Smooth muscle cell (in vitro differentiated cells): ENCODE data around the gene BMPER. TPM values are rescaled to one million over a fixed set of nuclear protein-coding genes. Genes with fewer than 3 reads are reported as not detected.

ENCODE experiments used
- DNase-seq: peaks from one replicate; lab custom pipeline; 2025; ENCODE audit not compliant: unreplicated experiment; lab: John Stamatoyannopoulos, UW
- H2AFZ ChIP-seq: fragments of 200-600 bp; sonication (generic); 2 replicates; pipeline ENCODE4 v1.6.0; 2016; ENCODE audit warnings: antibody characterized with exemption, low read depth, mild to moderate bottlenecking
- H3F3A ChIP-seq: fragments of 200-600 bp; sonication (generic); 2 replicates; pipeline ENCODE4 v1.6.0; 2017; ENCODE audit warnings: antibody characterized with exemption, low read depth
- H3K27ac ChIP-seq: fragments of 200-600 bp; sonication (generic); 2 replicates; pipeline ENCODE4 v1.5.1; 2016; ENCODE audit warnings: low read depth, mild to moderate bottlenecking
- H3K27me3 ChIP-seq: fragments of 200-600 bp; sonication (generic); 2 replicates; pipeline ENCODE4 v1.6.1; 2016; ENCODE audit warnings: low read depth, mild to moderate bottlenecking
- H3K36me3 ChIP-seq: fragments of 200-600 bp; sonication (generic); 2 replicates; pipeline ENCODE4 v1.5.1; 2016; ENCODE audit warnings: low read depth
- H3K4me1 ChIP-seq: fragments of 200-600 bp; sonication (generic); 2 replicates; pipeline ENCODE4 v1.5.1; 2016; ENCODE audit warnings: low read depth
- H3K4me2 ChIP-seq: fragments of 200-600 bp; sonication (generic); 2 replicates; pipeline ENCODE4 v1.6.0; 2016; ENCODE audit warnings: mild to moderate bottlenecking
- H3K4me3 ChIP-seq: fragments of 200-600 bp; sonication (generic); 2 replicates; pipeline ENCODE4 v1.5.1; 2016; ENCODE audit warnings: mild to moderate bottlenecking
- H3K79me2 ChIP-seq: fragments of 200-600 bp; sonication (generic); 2 replicates; pipeline ENCODE4 v1.6.0; 2016; ENCODE audit warnings: low read depth, mild to moderate bottlenecking
- H3K9ac ChIP-seq: fragments of 200-600 bp; sonication (generic); 2 replicates; pipeline ENCODE4 v1.6.0; 2016; ENCODE audit warnings: low read depth
- H3K9me3 ChIP-seq: fragments of 200-600 bp; sonication (generic); replicated peaks from 2 replicates; pipeline ENCODE4 v1.5.1; 2016; ENCODE audit warnings: low read depth
- H4K20me1 ChIP-seq: fragments of 200-600 bp; sonication (generic); 2 replicates; pipeline ENCODE4 v1.6.0; 2016; ENCODE audit warnings: low read depth
- WGBS: methylation state at CpG from one replicate; pipeline ENCODE4 v1.1.7; 2016; ENCODE audit warnings: low lambda C conversion rate; 5-methylcytosine and 5-hydroxymethylcytosine counted together
- polyA plus RNA-seq: library from polyadenylated mRNA; unstranded; fragments of >200 nt; fragmentation: Nextera tagmentation; extraction: Ambion mirVana; gene quantifications from 2 replicates; pipeline ENCODE4 v1.2.1, GENCODE V29; 2016
- total RNA-seq: library from RNA; depleted of rRNA; stranded (reverse); fragments of >200 nt; gene quantifications from 2 replicates; pipeline ENCODE4 v1.2.3, GENCODE V29; 2014
- TF ChIP-seq, protein P1 (sequence below): fragments of 200-600 bp; sonication (generic); IDR thresholded peaks from 2 replicates; pipeline ENCODE4 v1.5.1; 2017; ENCODE audit warnings: borderline replicate concordance, mild to moderate bottlenecking, antibody characterized with exemption; ENCODE audit not compliant: insufficient read depth, poor library complexity, severe bottlenecking

The BMPER gene
- total and polyA plus RNA-seq, 2 experiments from 2014 or later, result 3.0 to 21.9 TPM

DNA sequence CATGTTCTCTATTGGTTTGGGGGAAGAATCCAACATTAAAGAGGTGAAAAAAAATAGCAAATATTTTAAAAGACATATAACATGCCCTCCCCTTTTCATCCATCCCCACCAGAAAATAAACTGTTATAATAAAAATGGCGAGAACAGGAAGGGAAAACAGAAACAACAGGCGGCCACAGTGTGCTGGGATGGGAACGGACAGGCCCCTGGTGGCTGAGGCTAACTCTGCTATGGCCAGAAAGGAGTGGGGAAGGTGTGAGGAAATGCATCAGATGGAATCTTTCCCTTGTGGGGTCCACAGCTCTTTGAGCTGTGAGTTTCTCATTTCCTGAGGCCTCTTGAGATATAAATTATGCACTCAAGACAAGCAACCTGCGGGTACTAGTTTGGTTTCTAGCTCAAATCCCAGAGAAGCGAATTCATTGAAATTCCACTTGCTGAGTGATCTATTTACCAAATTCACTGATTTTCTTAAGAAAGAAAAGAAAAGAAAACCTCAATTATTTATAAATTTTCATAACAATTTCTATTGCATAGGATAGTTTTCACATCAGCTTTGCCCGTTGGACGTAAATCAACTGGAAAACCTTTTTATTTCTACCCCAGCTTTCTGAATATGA is 139.5 kb downstream of the BMPER start:
- no peak overlapping the region for H3K4me3 ChIP-seq
- no peaks in the 10 kb centered on the region for H3K4me1 ChIP-seq
- no peak overlapping the region for H3K4me2 ChIP-seq
- 95% methylated on average over 7 of the region's 7 CpGs for WGBS
- H3K27ac ChIP-seq, result no peak overlapping the region
- H3K9me3 ChIP-seq, result no peaks in the 10 kb centered on the region
- H3K9ac ChIP-seq, result no peak overlapping the region
- H3K36me3 ChIP-seq, result no peaks in the 10 kb centered on the region
- no peak for DNase-seq
- TF ChIP-seq, protein P1, sequence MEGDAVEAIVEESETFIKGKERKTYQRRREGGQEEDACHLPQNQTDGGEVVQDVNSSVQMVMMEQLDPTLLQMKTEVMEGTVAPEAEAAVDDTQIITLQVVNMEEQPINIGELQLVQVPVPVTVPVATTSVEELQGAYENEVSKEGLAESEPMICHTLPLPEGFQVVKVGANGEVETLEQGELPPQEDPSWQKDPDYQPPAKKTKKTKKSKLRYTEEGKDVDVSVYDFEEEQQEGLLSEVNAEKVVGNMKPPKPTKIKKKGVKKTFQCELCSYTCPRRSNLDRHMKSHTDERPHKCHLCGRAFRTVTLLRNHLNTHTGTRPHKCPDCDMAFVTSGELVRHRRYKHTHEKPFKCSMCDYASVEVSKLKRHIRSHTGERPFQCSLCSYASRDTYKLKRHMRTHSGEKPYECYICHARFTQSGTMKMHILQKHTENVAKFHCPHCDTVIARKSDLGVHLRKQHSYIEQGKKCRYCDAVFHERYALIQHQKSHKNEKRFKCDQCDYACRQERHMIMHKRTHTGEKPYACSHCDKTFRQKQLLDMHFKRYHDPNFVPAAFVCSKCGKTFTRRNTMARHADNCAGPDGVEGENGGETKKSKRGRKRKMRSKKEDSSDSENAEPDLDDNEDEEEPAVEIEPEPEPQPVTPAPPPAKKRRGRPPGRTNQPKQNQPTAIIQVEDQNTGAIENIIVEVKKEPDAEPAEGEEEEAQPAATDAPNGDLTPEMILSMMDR, result no peak
- H4K20me1 ChIP-seq, result no peaks in the 10 kb centered on the region
- no peaks in the 10 kb centered on the region for H3F3A ChIP-seq
- H2AFZ ChIP-seq, result no peak overlapping the region
- no peaks in the 10 kb centered on the region for H3K79me2 ChIP-seq
- no peaks in the 10 kb centered on the region for H3K27me3 ChIP-seq

- H2AFZ ChIP-seq, result no peak overlapping the region
- no peaks in the 10 kb centered on the region for H3K27me3 ChIP-seq
- H4K20me1 ChIP-seq, result no peaks in the 10 kb centered on the region
- no peaks in the 10 kb centered on the region for H3K9me3 ChIP-seq
- no peaks in the 10 kb centered on the region for H3K79me2 ChIP-seq
- peaks cover 2% of the 10 kb centered on the region for H3F3A ChIP-seq
- 48% methylated on average over 1 of the region's 1 CpG for WGBS
- no peak overlapping the region for H3K4me3 ChIP-seq
- TF ChIP-seq, protein P1, result no peak
- no peak overlapping the region for H3K27ac ChIP-seq
- DNase-seq, result no peak
- H3K4me1 ChIP-seq, result no peaks in the 10 kb centered on the region
- no peak overlapping the region for H3K9ac ChIP-seq
- H3K36me3 ChIP-seq, result no peaks in the 10 kb centered on the region
- H3K4me2 ChIP-seq, result no peak overlapping the region
These were observed 143.1 kb downstream of the BMPER start for GRCh38 chr7:34048445-34048844.

DNA sequence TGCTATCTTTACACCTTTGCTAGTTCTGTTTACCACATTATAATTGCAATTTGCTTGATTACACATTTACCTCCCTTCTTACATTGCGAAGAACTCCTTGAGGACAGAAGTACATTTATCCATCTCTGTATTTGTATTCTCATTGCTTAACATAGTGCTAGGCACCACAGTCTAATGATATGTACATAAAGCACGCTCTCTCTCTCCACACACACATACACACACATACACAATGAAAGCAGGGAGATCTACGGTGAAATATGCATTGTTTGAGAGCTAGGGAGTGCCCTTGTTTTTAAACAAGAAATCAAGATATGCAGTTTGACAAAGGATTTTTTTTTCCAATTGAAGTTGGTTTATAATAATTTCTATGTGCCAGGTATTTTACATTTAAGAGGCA is 148.7 kb downstream of the BMPER start:
- H3F3A ChIP-seq, result peaks cover 2% of the 10 kb centered on the region
- H3K79me2 ChIP-seq, result no peaks in the 10 kb centered on the region
- H3K9ac ChIP-seq, result no peak overlapping the region
- no peaks in the 10 kb centered on the region for H3K36me3 ChIP-seq
- no peak overlapping the region for H3K4me2 ChIP-seq
- H4K20me1 ChIP-seq, result no peaks in the 10 kb centered on the region
- 98% methylated on average over 3 of the region's 3 CpGs for WGBS
- H3K27ac ChIP-seq, result no peak overlapping the region
- TF ChIP-seq, protein P1, result no peak
- DNase-seq, result no peak
- no peak overlapping the region for H2AFZ ChIP-seq
- no peaks in the 10 kb centered on the region for H3K9me3 ChIP-seq
- H3K4me3 ChIP-seq, result no peak overlapping the region
- peaks cover 4% of the 10 kb centered on the region for H3K4me1 ChIP-seq
- no peaks in the 10 kb centered on the region for H3K27me3 ChIP-seq

- Histone ChIP-seq H3K4me1 (peaks cover 18% of the 10 kb centered on the region), H3F3A (no peaks in the 10 kb centered on the region), H3K27ac (no peak overlapping the region), H3K79me2 (no peaks in the 10 kb centered on the region), H3K36me3 (no peaks in the 10 kb centered on the region), H3K4me3 (no peak overlapping the region), H2AFZ (no peak overlapping the region), H3K4me2 (no peak overlapping the region), H3K9ac (no peak overlapping the region), H4K20me1 (no peaks in the 10 kb centered on the region), H3K27me3 (no peaks in the 10 kb centered on the region), H3K9me3 (no peaks in the 10 kb centered on the region)
- no peak for DNase-seq
- TF ChIP-seq, protein P1, result no peak
These were observed 151.8 kb downstream of the BMPER start for GRCh38 chr7:34057136-34057535.
